GM13977 (cell line): ENCODE measurements around the gene CROCC2.

Source experiments
- DNase-seq: peaks from one replicate; pipeline ENCODE4 v3.0.0; 2012; ENCODE audit warnings: low spot score
- in situ Hi-C: fragments of 300-500 bp; cut with MboI; formaldehyde crosslinking; loops from one replicate; pipeline ENCODE4 v1.12.0; 2022; ENCODE audit warnings: low sequenced_read_pairs, low pct_unique_long_range_greater_than_20kb, mixed read lengths, inconsistent platforms; ENCODE audit not compliant: unreplicated experiment
- TF ChIP-seq, protein P1 (sequence below): IDR thresholded peaks from 2 replicates; pipeline ENCODE4 v1.5.1; 2012; ENCODE audit warnings: mild to moderate bottlenecking, control low read depth; ENCODE audit not compliant: insufficient read depth; ENCODE audit errors: extremely low read depth, missing control alignments

The CROCC2 gene

GRCh38 chr2:241014764-241015163 is 108.6 kb downstream of the CROCC2 start:
- TF ChIP-seq, protein P1, sequence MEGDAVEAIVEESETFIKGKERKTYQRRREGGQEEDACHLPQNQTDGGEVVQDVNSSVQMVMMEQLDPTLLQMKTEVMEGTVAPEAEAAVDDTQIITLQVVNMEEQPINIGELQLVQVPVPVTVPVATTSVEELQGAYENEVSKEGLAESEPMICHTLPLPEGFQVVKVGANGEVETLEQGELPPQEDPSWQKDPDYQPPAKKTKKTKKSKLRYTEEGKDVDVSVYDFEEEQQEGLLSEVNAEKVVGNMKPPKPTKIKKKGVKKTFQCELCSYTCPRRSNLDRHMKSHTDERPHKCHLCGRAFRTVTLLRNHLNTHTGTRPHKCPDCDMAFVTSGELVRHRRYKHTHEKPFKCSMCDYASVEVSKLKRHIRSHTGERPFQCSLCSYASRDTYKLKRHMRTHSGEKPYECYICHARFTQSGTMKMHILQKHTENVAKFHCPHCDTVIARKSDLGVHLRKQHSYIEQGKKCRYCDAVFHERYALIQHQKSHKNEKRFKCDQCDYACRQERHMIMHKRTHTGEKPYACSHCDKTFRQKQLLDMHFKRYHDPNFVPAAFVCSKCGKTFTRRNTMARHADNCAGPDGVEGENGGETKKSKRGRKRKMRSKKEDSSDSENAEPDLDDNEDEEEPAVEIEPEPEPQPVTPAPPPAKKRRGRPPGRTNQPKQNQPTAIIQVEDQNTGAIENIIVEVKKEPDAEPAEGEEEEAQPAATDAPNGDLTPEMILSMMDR: no peak
- DNase-seq: no peak
- in situ Hi-C loops: no loop called here

DNA sequence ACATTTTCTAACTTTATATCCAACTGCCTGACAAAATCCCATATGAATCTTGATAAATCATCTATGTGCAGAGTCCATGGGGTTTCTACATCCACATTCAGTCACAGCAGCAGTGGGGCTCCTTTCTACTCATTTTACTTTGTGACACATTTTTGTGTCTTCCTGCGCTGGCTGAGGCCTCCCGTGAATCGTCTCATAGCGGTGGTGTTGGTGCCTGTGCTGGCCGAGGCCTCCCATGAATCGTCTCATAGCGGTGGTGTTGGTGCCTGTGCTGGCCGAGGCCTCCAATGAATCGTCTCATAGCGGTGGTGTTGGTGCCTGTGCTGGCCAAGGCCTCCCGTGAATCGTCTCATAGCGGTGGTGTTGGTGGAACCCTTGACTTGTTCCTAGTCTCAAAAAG is 109.3 kb downstream of the CROCC2 start:
- in situ Hi-C loops: no loop called here
- TF ChIP-seq, protein P1: no peak
- DNase-seq: no peak

- TF ChIP-seq, protein P1: no peak
- no peak for DNase-seq
- in situ Hi-C loops: no loop called here
Measured at GRCh38 chr2:241017228-241017940, 111.2 kb downstream of the CROCC2 start.

DNA sequence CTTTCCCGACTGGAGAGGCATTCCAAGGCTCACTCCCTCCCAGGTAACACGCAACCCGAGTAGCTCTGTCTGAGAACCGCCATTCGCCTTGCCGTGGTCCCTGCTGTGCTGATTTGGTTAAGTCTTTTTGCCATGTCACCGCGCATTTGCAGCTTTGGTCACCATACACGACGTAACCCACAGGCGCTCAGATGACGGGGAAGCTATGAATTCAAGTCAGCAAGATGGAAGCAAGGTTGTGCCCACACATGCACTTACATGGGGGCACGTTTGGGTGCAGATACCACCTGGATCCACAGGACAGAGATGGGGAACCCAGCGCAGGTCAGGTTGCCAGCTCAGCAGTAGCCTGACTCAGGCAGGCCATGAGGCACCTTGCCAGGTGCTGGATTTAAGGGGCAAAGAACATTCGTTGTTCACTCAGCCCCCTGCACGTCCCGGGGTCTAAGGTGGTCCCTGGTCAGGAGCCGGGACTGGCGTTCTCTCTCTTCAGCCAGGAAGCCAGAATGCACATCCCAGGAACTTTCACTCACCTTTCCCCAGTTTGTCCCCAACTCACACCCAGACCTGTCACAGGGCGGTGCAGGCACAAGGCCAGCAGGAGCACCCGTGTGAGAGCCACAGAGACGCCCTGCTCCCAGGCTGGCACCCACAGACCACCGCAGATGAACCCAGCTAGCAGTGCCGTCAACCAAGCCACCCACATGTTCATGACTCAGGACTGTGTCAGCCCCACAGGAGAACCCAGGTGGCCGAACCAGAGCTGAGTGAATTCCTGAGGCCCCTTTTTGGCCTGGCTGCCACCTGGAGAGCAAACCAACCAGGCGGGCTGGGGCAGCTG is 112.1 kb downstream of the CROCC2 start:
- no peak for DNase-seq
- in situ Hi-C loops: no loop called here
- TF ChIP-seq, protein P1: no peak

GRCh38 chr2:241019441-241020139 is 113.5 kb downstream of the CROCC2 start:
- TF ChIP-seq, protein P1: no peak
- DNase-seq: no peak
- in situ Hi-C loops: no loop called here

- TF ChIP-seq, protein P1: no peak
- in situ Hi-C loops: no loop called here
- DNase-seq: no peak
Measured at GRCh38 chr2:241020201-241020600, 114.1 kb downstream of the CROCC2 start.
